ENCODE measurements around the gene PRKD2.

The PRKD2 gene

GRCh38 chr19:46678110-46678732 is 38.7 kb downstream of the PRKD2 start:
- no peak for TF ChIP-seq CTCF (IDR thresholded peaks at IDR 0.05; ENCODE audit: borderline replicate concordance, insufficient read depth, low read depth, low read length)

GRCh38 chr19:46674416-46675178 is 42.3 kb downstream of the PRKD2 start:
- TF ChIP-seq CTCF (IDR thresholded peaks at IDR 0.05; ENCODE audit: borderline replicate concordance, insufficient read depth, low read depth, low read length): no peak

More at GRCh38 chr19:46678110-46678732, 38.7 kb downstream of the PRKD2 start:
- H3K4me3 ChIP-seq (ENCODE audit: low read depth, low read length): no peak overlapping the region

GRCh38 chr19:46670813-46671212 is 46.1 kb downstream of the PRKD2 start:
- no peak for TF ChIP-seq CTCF (IDR thresholded peaks at IDR 0.05; ENCODE audit: borderline replicate concordance, insufficient read depth, low read depth, low read length)
- no peak overlapping the region for H3K4me3 ChIP-seq (ENCODE audit: low read depth, low read length)

More at GRCh38 chr19:46674416-46675178, 42.3 kb downstream of the PRKD2 start:
- no peak overlapping the region for H3K4me3 ChIP-seq (ENCODE audit: low read depth, low read length)

GRCh38 chr19:46668662-46669061 is 48.3 kb downstream of the PRKD2 start:
- no peak for TF ChIP-seq CTCF (IDR thresholded peaks at IDR 0.05; ENCODE audit: borderline replicate concordance, insufficient read depth, low read depth, low read length)
- no peak overlapping the region for H3K4me3 ChIP-seq (ENCODE audit: low read depth, low read length)

GRCh38 chr19:46665072-46665471 is 51.8 kb downstream of the PRKD2 start:
- no peak overlapping the region for H3K4me3 ChIP-seq (ENCODE audit: low read depth, low read length)
- TF ChIP-seq CTCF (IDR thresholded peaks at IDR 0.05; ENCODE audit: borderline replicate concordance, insufficient read depth, low read depth, low read length): no peak

- peak; percentile 86 for TF ChIP-seq CTCF (IDR thresholded peaks at IDR 0.05; ENCODE audit: borderline replicate concordance, insufficient read depth, low read depth, low read length)
- H3K4me3 ChIP-seq (ENCODE audit: low read depth, low read length): peak overlapping the region; percentile 38
These were observed 55.0 kb downstream of the PRKD2 start for GRCh38 chr19:46661735-46662592.

Measured in GM12875 (cell line).